A549 treated with GW870086 at 1 μM for 4 hours (cell line): ENCODE data around the gene BLTP3B. TPM values are rescaled to one million over a fixed set of nuclear protein-coding genes. Genes with fewer than 3 reads are reported as not detected.

Source experiments
- total RNA-seq: library from RNA; stranded (reverse); fragments of 200-300 nt; extraction: Qiagen RNA extraction; gene quantifications from 5 replicates; pipeline ENCODE4 v1.2.3, GENCODE V29; 2022; ENCODE audit warnings: low read depth

BLTP3B gene
- 8.4 to 14.8 TPM (median 13.4 TPM) in 5 replicates for total RNA-seq

GRCh38 chr12:100142851-100143559 lies at the start of gene BLTP3B:
Gene BLTP3B (minus strand): TSS chr12:100142874. CDS start chr12:100142635, 239 bp downstream.

Other genes starting within 250 kb of the BLTP3B start
- 0.37 to 0.67 TPM (median 0.58 TPM) in 5 replicates for gene ANKS1B, start 157.9 kb downstream of the BLTP3B start, total RNA-seq
- 22.0 to 31.0 TPM (median 24.2 TPM) in 5 replicates for gene ACTR6, start 57.9 kb upstream of the BLTP3B start, total RNA-seq
- gene DEPDC4, start 124.2 kb upstream of the BLTP3B start, total RNA-seq: 1.3 to 2.0 TPM (median 1.5 TPM) in 5 replicates
- gene SCYL2, start 124.3 kb upstream of the BLTP3B start, total RNA-seq: 14.8 to 23.6 TPM (median 19.8 TPM) in 5 replicates
- gene SLC17A8, start 214.2 kb upstream of the BLTP3B start, total RNA-seq: 0.03 TPM in 1 of 5 replicates, not detected in the others